GM23338 (cell line): Measurements from ENCODE around the gene KCNQ5. TPM values are rescaled to one million over a fixed set of nuclear protein-coding genes. Genes with fewer than 3 reads are reported as not detected.

Experiments
- ATAC-seq: fragments of 200-7000 bp; cut with Tn5 transposase; 3 replicates; pipeline ENCODE4 v1.9.1; 2020
- DNase-seq: peaks from one replicate; pipeline ENCODE4 v3.0.0-alpha.2; 2015; ENCODE audit warnings: low spot score
- H2AFZ ChIP-seq: fragments of 200-600 bp; sonication (generic); 2 replicates; pipeline ENCODE4 v1.8.0; 2016; ENCODE audit warnings: antibody characterized with exemption, mild to moderate bottlenecking, moderate library complexity
- H3F3A ChIP-seq: fragments of 200-600 bp; sonication (generic); replicated peaks from 2 replicates; pipeline ENCODE4 v1.8.0; 2017; ENCODE audit warnings: antibody characterized with exemption, mixed run types, low read depth
- H3K27ac ChIP-seq: fragments of 200-600 bp; sonication (generic); 2 replicates; pipeline ENCODE4 v1.6.1; 2016; ENCODE audit warnings: low read depth
- H3K27me3 ChIP-seq: fragments of 200-600 bp; sonication (generic); 2 replicates; pipeline ENCODE4 v1.8.0; 2016; ENCODE audit warnings: mild to moderate bottlenecking, mixed run types, moderate library complexity; ENCODE audit not compliant: insufficient read depth
- H3K36me3 ChIP-seq: fragments of 200-600 bp; sonication (generic); 2 replicates; pipeline ENCODE4 v1.8.0; 2016; ENCODE audit warnings: mild to moderate bottlenecking; ENCODE audit not compliant: insufficient read depth
- H3K4me1 ChIP-seq: fragments of 200-600 bp; sonication (generic); 2 replicates; pipeline ENCODE4 v1.8.0; 2016; ENCODE audit warnings: mild to moderate bottlenecking, moderate library complexity; ENCODE audit not compliant: insufficient read depth
- H3K4me2 ChIP-seq: fragments of 200-600 bp; sonication (generic); 2 replicates; pipeline ENCODE4 v1.7.1; 2017; ENCODE audit warnings: mixed run types
- H3K4me3 ChIP-seq: fragments of 200-600 bp; sonication (generic); 2 replicates; pipeline ENCODE4 v1.6.1; 2016; ENCODE audit warnings: mixed run types
- H3K79me2 ChIP-seq: fragments of 200-600 bp; sonication (generic); replicated peaks from 2 replicates; pipeline ENCODE4 v1.8.0; 2017; ENCODE audit warnings: mild to moderate bottlenecking; ENCODE audit not compliant: insufficient read depth
- H3K9me2 ChIP-seq: fragments of 200-600 bp; sonication (generic); 2 replicates; pipeline ENCODE4 v1.8.0; 2017; ENCODE audit not compliant: insufficient read depth
- H4K20me1 ChIP-seq: fragments of 200-600 bp; sonication (generic); replicated peaks from 2 replicates; pipeline ENCODE4 v1.8.0; 2017; ENCODE audit warnings: mild to moderate bottlenecking; ENCODE audit not compliant: insufficient read depth
- H3K27ac Mint-ChIP-seq: 2 replicates; pipeline ENCODE4 v1.8.0; 2020; ENCODE audit warnings: inconsistent platforms, mild to moderate bottlenecking, moderate library complexity, mixed read lengths
- H3K27me3 Mint-ChIP-seq: 3 replicates; pipeline ENCODE4 v1.8.0; 2022; ENCODE audit warnings: low read depth, mild to moderate bottlenecking, moderate library complexity, mixed read lengths, inconsistent platforms; ENCODE audit not compliant: insufficient read depth, poor library complexity
- H3K36me3 Mint-ChIP-seq: 3 replicates; pipeline ENCODE4 v1.8.0; 2021; ENCODE audit warnings: low read depth, mild to moderate bottlenecking, inconsistent platforms, moderate library complexity, mixed read lengths
- H3K4me1 Mint-ChIP-seq: 3 replicates; pipeline ENCODE4 v1.8.0; 2020; ENCODE audit warnings: mild to moderate bottlenecking, inconsistent platforms, mixed read lengths
- H3K4me3 Mint-ChIP-seq: 3 replicates; pipeline ENCODE4 v1.8.0; 2021; ENCODE audit warnings: moderate library complexity, mild to moderate bottlenecking, inconsistent platforms, mixed read lengths
- H3K9me3 Mint-ChIP-seq: 3 replicates; pipeline ENCODE4 v1.8.0; 2020; ENCODE audit warnings: moderate library complexity, mild to moderate bottlenecking, inconsistent platforms, mixed read lengths
- CREB1 ChIP-seq: fragments of 250-450 bp; sonication (Bioruptor Pico); IDR thresholded peaks from 2 replicates; pipeline ENCODE4 v1.5.0; 2020; ENCODE audit warnings: low read depth, mild to moderate bottlenecking, moderate library complexity
- EZH2 ChIP-seq: fragments of 200-600 bp; sonication (generic); IDR thresholded peaks from one replicate; pipeline ENCODE4 v1.8.0; 2017; ENCODE audit warnings: antibody characterized with exemption, mild to moderate bottlenecking, low read depth; ENCODE audit not compliant: unreplicated experiment
- EZH2phosphoT487 ChIP-seq: fragments of 200-600 bp; sonication (generic); IDR thresholded peaks from one replicate; pipeline ENCODE4 v1.8.1; 2018; ENCODE audit warnings: antibody characterized with exemption; ENCODE audit not compliant: unreplicated experiment
- JUNB ChIP-seq: IDR thresholded peaks from one replicate; pipeline ENCODE4 v1.6.1; 2016; ENCODE audit warnings: antibody characterized with exemption; ENCODE audit not compliant: unreplicated experiment
- STAT1 ChIP-seq: IDR thresholded peaks from one replicate; pipeline ENCODE4 v1.6.1; 2016; ENCODE audit warnings: antibody characterized with exemption; ENCODE audit not compliant: unreplicated experiment
- ZNF331 ChIP-seq: fragments of 250-450 bp; sonication (Bioruptor Pico); IDR thresholded peaks from 2 replicates; pipeline ENCODE4 v1.5.0; 2020; ENCODE audit warnings: low read depth, mild to moderate bottlenecking, moderate library complexity
- polyA plus RNA-seq: library from polyadenylated mRNA; unstranded; fragments of >200 nt; fragmentation: Nextera tagmentation; extraction: Ambion mirVana; gene quantifications from 2 replicates; pipeline ENCODE4 v1.2.1, GENCODE V29; 2016
- total RNA-seq: library from RNA; depleted of rRNA; stranded (reverse); fragments of >200 nt; shearing (Covaris generic); gene quantifications from 2 replicates; pipeline ENCODE4 v1.2.3, GENCODE V29; 2014
- TF ChIP-seq, protein P1 (sequence below): IDR thresholded peaks from one replicate; pipeline ENCODE4 v1.6.1; 2018; ENCODE audit warnings: antibody characterized with exemption; ENCODE audit not compliant: unreplicated experiment
- TF ChIP-seq, protein P2 (sequence below), 2 experiments: fragments of 200-600 bp in 1 of 2; sonication (generic) in 1 of 2; conservative IDR thresholded peaks; 2 replicates each; pipeline versions ENCODE4 v1.5.1 to v1.6.1; 2016 to 2017; ENCODE audit warnings: antibody characterized with exemption in 2 of 2, low read depth in 2 of 2, mild to moderate bottlenecking in 2 of 2, moderate library complexity in 1 of 2
- TF ChIP-seq, protein P3 (sequence below): IDR thresholded peaks from 2 replicates; pipeline ENCODE4 v1.6.1; 2016; ENCODE audit warnings: antibody characterized with exemption

The KCNQ5 gene
- total and polyA plus RNA-seq, 2 experiments from 2014 or later = 0.68 to 0.87 TPM

DNA sequence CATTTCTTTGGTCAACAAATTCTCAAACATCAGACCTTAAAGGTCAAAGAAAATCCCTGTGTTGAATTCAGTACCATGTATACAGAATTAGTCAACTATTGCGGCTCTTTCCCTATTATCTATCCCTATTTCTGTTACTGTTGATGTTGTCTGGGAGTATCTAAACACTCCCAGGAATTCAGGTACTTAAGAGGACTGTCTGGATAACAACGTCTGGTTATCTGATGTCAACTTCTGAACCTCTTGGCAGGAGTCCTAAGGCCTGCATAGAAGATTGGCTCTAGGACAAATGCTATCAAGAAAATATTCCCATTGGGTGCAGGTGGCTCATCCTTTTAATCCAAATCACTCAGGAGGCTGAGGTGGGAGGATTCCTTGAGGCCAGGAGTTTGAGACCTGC lies 347.8 kb downstream of the KCNQ5 start (continued):
- TF ChIP-seq, protein P1, sequence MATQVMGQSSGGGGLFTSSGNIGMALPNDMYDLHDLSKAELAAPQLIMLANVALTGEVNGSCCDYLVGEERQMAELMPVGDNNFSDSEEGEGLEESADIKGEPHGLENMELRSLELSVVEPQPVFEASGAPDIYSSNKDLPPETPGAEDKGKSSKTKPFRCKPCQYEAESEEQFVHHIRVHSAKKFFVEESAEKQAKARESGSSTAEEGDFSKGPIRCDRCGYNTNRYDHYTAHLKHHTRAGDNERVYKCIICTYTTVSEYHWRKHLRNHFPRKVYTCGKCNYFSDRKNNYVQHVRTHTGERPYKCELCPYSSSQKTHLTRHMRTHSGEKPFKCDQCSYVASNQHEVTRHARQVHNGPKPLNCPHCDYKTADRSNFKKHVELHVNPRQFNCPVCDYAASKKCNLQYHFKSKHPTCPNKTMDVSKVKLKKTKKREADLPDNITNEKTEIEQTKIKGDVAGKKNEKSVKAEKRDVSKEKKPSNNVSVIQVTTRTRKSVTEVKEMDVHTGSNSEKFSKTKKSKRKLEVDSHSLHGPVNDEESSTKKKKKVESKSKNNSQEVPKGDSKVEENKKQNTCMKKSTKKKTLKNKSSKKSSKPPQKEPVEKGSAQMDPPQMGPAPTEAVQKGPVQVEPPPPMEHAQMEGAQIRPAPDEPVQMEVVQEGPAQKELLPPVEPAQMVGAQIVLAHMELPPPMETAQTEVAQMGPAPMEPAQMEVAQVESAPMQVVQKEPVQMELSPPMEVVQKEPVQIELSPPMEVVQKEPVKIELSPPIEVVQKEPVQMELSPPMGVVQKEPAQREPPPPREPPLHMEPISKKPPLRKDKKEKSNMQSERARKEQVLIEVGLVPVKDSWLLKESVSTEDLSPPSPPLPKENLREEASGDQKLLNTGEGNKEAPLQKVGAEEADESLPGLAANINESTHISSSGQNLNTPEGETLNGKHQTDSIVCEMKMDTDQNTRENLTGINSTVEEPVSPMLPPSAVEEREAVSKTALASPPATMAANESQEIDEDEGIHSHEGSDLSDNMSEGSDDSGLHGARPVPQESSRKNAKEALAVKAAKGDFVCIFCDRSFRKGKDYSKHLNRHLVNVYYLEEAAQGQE = no peak

DNA sequence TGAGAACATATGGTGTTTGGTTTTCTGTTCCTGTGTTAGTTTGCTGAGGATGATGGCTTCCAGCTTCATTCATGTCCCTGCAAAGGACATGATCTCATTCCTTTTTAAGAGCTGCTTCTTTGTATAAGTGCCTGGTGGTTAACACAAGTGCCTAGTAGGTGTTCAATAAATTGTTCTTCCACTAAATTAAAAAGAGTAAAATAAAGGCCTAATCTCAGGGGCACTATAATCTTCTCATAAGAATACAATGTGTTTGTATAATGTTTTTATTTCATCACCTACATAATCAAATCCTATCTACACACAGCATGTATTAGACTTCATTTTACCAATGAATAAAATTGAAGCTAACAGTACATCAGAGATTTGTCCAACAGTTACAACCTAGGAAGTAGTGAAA lies 350.7 kb downstream of the KCNQ5 start:
- Mint-ChIP-seq H3K4me3 (no peak overlapping the region), H3K9me3 (no peaks in the 10 kb centered on the region), H3K27ac (no peak overlapping the region), H3K27me3 (no peaks in the 10 kb centered on the region), H3K4me1 (peaks cover 13% of the 10 kb centered on the region), H3K36me3 (no peaks in the 10 kb centered on the region)
- Histone ChIP-seq H4K20me1 (no peaks in the 10 kb centered on the region), H2AFZ (no peak overlapping the region), H3K79me2 (no peaks in the 10 kb centered on the region), H3K27me3 (no peaks in the 10 kb centered on the region), H3K4me3 (no peak overlapping the region), H3K27ac (no peak overlapping the region), H3K9me2 (peaks cover 5% of the 10 kb centered on the region; the same call in 1 of the 2 replicates), H3F3A (no peaks in the 10 kb centered on the region), H3K4me1 (peaks cover 16% of the 10 kb centered on the region), H3K4me2 (no peak overlapping the region), H3K36me3 (no peaks in the 10 kb centered on the region)
- DNase-seq = no peak
- ATAC-seq = no peak
- TF ChIP-seq, protein P2, sequence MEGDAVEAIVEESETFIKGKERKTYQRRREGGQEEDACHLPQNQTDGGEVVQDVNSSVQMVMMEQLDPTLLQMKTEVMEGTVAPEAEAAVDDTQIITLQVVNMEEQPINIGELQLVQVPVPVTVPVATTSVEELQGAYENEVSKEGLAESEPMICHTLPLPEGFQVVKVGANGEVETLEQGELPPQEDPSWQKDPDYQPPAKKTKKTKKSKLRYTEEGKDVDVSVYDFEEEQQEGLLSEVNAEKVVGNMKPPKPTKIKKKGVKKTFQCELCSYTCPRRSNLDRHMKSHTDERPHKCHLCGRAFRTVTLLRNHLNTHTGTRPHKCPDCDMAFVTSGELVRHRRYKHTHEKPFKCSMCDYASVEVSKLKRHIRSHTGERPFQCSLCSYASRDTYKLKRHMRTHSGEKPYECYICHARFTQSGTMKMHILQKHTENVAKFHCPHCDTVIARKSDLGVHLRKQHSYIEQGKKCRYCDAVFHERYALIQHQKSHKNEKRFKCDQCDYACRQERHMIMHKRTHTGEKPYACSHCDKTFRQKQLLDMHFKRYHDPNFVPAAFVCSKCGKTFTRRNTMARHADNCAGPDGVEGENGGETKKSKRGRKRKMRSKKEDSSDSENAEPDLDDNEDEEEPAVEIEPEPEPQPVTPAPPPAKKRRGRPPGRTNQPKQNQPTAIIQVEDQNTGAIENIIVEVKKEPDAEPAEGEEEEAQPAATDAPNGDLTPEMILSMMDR (conservative IDR thresholded peaks at IDR 0.05; ENCODE audit: low read depth in 2 of 2) = no peak
- TF ChIP-seq ZNF331 (CRISPR knock-in tag) = no peak
- TF ChIP-seq, protein P1 = no peak

DNA sequence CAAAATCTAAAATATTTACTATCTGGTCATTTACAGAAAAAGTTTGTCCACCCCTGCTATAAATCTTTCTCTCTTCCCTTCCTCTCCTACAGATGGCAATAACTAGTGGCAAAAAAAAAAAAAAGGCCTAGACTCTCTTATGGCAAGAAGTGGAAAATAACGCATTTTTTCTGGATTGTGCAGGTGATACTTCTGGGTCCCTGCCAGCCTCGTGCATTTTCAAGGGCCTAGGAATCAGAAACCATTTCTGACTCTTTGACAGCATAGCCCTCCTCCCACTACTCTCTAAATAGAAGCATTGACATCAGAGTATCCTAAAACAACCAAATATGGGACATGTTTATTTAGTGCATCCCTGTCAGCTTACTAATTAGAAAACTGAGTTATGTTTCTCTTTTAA lies 352.4 kb downstream of the KCNQ5 start:
- H3K9me2 ChIP-seq = no peaks in the 10 kb centered on the region
- Mint-ChIP-seq H3K9me3 (peaks cover 8% of the 10 kb centered on the region; the same call in 1 of the 3 replicates), H3K27me3 (no peaks in the 10 kb centered on the region), H3K27ac (no peak overlapping the region), H3K36me3 (peaks cover 2% of the 10 kb centered on the region; the same call in 1 of the 3 replicates), H3K4me1 (peaks cover 16% of the 10 kb centered on the region), H3K4me3 (no peak overlapping the region)
- H3K36me3 ChIP-seq = no peaks in the 10 kb centered on the region
- ATAC-seq (no peak), DNase-seq (no peak)
- H3K4me2 ChIP-seq = no peak overlapping the region
- no peaks in the 10 kb centered on the region for H3K79me2 ChIP-seq
- H3K27me3 ChIP-seq = no peaks in the 10 kb centered on the region
- no peak overlapping the region for H2AFZ ChIP-seq
- no peak overlapping the region for H3K4me3 ChIP-seq
- H3F3A ChIP-seq = no peaks in the 10 kb centered on the region
- H3K4me1 ChIP-seq = peaks cover 20% of the 10 kb centered on the region
- no peaks in the 10 kb centered on the region for H4K20me1 ChIP-seq
- no peak overlapping the region for H3K27ac ChIP-seq
- no peak for TF ChIP-seq EZH2
- TF ChIP-seq STAT1 = no peak
- TF ChIP-seq, protein P2 (conservative IDR thresholded peaks at IDR 0.05; ENCODE audit: low read depth in 2 of 2) = no peak
- TF ChIP-seq EZH2phosphoT487 = no peak
- TF ChIP-seq, protein P3, sequence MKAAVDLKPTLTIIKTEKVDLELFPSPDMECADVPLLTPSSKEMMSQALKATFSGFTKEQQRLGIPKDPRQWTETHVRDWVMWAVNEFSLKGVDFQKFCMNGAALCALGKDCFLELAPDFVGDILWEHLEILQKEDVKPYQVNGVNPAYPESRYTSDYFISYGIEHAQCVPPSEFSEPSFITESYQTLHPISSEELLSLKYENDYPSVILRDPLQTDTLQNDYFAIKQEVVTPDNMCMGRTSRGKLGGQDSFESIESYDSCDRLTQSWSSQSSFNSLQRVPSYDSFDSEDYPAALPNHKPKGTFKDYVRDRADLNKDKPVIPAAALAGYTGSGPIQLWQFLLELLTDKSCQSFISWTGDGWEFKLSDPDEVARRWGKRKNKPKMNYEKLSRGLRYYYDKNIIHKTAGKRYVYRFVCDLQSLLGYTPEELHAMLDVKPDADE = no peak
- no peak for TF ChIP-seq CREB1 (CRISPR knock-in tag)
- no peak for TF ChIP-seq JUNB
